Spinal cord (tissue), 10 donors: ENCODE results near the gene RASSF5. TPM values are rescaled to one million over a fixed set of nuclear protein-coding genes. Genes with fewer than 3 reads are reported as not detected.

Source experiments
- DNase-seq, 6 donors: peaks; one replicate each; pipeline versions ENCODE4 v3.0.0 to v3.0.0-alpha.2; 2013 to 2015; ENCODE audit warnings: low spot score in 6 of 6, low read depth in 4 of 6
- H3K27ac ChIP-seq: one replicate; pipeline ENCODE4 v1.5.1; 2013; ENCODE audit warnings: low read depth, low read length, control low read depth
- H3K27me3 ChIP-seq: one replicate; pipeline ENCODE4 v1.6.1; 2013; ENCODE audit warnings: low read length; ENCODE audit not compliant: control insufficient read depth, insufficient read depth
- H3K36me3 ChIP-seq: one replicate; pipeline ENCODE4 v1.6.1; 2013; ENCODE audit warnings: low read length; ENCODE audit not compliant: control insufficient read depth, insufficient read depth
- H3K4me1 ChIP-seq: one replicate; pipeline ENCODE4 v1.6.1; 2013; ENCODE audit warnings: low read length; ENCODE audit not compliant: control insufficient read depth, insufficient read depth
- H3K4me3 ChIP-seq: one replicate; pipeline ENCODE4 v1.5.1; 2013; ENCODE audit warnings: low read depth, low read length, control low read depth
- H3K9me3 ChIP-seq: one replicate; pipeline ENCODE4 v1.6.1; 2013; ENCODE audit warnings: low read length; ENCODE audit not compliant: control insufficient read depth, insufficient read depth
- WGBS: methylation state at CpG from one replicate; pipeline ENCODE4 v1.1.5; 2013; ENCODE audit warnings: missing lambda C conversion rate; ENCODE audit not compliant: insufficient coverage; 5-methylcytosine and 5-hydroxymethylcytosine counted together
- polyA plus RNA-seq, 2 donors: library from polyadenylated mRNA; unstranded; fragments of 120-200 nt; gene quantifications; one replicate each; pipeline ENCODE4 v1.2.1, GENCODE V29; 2013; ENCODE audit not compliant: insufficient read length in 2 of 2
- total RNA-seq, 2 donors: library from RNA; depleted of rRNA in 1 of 2; stranded (reverse); fragments of 120-200 nt in 1 of 2; fragments of >200 nt in 1 of 2; gene quantifications; one replicate each; pipeline versions ENCODE4 v1.2.3 to v1.2.4, GENCODE V29; 2013 to 2014
- donor health status: healthy.

Gene RASSF5
- total and polyA plus RNA-seq, 4 donors = 3.2 to 13.7 (median 9.8) TPM

DNA sequence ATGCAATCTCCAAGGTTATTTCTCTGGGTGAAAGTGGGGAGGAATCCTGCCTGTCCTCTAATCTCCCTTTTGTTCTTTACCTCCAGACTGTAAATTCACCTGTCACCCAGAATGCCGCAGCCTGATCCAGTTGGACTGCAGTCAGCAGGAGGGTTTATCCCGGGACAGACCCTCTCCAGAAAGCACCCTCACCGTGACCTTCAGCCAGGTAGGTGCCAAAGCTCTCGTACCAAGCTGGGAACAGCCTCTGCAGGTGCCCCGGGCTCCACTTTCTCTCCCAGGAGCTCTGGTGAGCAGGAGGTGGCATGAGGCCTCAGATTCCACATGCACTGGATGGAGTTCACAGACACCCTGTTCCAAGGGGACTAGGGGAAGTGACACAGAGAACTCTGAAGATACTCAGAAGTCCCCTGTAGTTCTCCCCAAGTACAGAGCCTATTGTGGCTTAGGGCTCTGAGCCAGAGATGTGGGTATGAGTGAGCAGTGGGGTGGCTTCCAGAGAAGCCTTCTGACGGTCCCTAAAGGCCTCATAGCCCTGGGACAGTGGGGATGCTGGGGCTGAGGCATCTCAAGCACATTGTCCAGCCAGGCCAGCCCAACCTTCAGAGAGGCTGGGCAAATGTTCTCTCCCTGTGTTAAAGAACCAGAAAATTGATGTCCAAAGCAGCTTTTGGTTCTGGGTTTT, 30.9 kb downstream of the RASSF5 start:
- Histone ChIP-seq H3K27ac (no peak overlapping the region), H3K4me1 (peaks cover 22% of the 10 kb centered on the region), H3K4me3 (no peak overlapping the region), H3K9me3 (no peaks in the 10 kb centered on the region), H3K36me3 (no peaks in the 10 kb centered on the region), H3K27me3 (peaks cover 2% of the 10 kb centered on the region)
- no peak for DNase-seq
- WGBS = 84% methylated on average over 6 of the region's 6 CpGs

DNA sequence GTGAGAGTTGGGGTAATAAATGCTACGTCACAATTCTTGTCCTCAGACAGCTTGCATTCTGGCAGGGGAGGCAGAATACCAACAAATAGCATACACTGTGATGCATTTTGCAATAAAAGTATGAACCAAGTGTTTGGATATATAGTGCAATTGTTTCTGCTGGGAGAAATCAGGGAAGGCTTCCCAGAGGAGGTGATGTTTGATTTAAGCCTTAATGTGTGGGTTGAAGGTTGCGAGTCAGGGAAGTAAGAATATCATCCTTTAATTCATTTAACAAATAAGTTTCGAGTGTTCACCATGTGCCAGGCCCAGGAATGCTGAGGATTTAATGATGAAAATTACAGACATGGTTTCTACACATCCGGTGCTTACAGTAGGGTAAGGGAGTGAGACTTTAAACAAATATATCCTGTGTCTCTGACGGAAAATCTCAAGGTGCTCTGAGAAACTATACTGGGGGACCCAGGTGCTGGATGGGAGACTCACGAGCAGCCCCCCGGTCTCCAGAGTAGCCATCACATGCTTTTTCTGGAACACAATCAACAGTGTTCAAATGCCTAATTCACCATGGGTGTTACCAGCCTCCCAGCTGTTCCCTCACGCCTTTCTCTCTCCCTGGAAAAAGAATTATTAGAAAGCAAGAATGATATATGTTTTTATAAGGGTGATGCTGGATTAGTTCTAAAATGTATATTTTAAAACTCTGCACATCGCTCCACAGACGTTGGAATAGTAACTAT, 31.7 kb downstream of the RASSF5 start:
- DNase-seq = no peak
- 85% methylated on average over 5 of the region's 10 CpGs for WGBS
- H3K36me3 ChIP-seq = no peaks in the 10 kb centered on the region
- peaks cover 2% of the 10 kb centered on the region for H3K27me3 ChIP-seq
- H3K9me3 ChIP-seq = no peaks in the 10 kb centered on the region
- H3K4me1 ChIP-seq = peaks cover 22% of the 10 kb centered on the region
- no peak overlapping the region for H3K4me3 ChIP-seq
- H3K27ac ChIP-seq = peak overlapping the region; percentile 65

DNA sequence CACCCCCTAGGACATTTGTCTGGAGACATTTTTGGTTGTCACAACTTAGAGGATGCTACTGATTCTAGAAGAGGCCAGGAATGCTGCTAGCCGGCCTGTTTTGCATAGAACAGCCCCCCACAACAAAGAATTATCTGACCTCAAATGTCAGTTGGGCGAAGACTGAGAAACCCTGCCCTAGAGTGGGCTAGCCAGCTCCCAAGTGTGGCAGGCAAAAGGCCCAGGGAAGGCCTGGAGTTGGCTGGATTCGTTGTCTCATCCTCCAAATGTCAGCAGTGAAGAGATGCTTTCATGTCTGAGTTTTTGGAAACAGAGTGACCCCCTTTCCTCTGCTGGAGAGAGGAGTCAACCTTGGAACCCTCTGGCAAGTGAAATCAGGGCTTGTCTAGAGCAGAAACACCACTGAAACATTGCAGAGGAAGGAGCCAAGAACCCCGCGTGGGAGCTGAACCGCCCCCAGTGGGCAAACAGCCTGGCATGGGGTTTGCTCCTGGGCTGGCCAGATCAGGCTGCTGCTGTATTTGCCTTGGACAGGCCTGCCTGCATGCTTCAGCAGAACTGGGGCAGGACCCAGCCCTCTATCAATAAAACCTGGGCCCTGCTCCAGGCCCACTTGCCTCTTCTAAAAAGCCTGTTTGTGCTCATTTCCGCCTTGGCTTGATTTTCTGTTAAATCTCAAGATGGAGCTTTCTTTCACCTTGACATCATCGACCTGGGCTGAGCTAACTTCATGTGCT, 32.9 kb downstream of the RASSF5 start:
- H3K36me3 ChIP-seq = no peaks in the 10 kb centered on the region
- H3K9me3 ChIP-seq = no peaks in the 10 kb centered on the region
- H3K4me1 ChIP-seq = peaks cover 23% of the 10 kb centered on the region
- 31% methylated on average over 6 of the region's 8 CpGs for WGBS
- peak overlapping the region; percentile 65 for H3K27ac ChIP-seq
- DNase-seq = peak in 5 of 6 donors; percentile 17 to 77 (median 29)
- H3K27me3 ChIP-seq = peaks cover 2% of the 10 kb centered on the region
- H3K4me3 ChIP-seq = no peak overlapping the region

DNA sequence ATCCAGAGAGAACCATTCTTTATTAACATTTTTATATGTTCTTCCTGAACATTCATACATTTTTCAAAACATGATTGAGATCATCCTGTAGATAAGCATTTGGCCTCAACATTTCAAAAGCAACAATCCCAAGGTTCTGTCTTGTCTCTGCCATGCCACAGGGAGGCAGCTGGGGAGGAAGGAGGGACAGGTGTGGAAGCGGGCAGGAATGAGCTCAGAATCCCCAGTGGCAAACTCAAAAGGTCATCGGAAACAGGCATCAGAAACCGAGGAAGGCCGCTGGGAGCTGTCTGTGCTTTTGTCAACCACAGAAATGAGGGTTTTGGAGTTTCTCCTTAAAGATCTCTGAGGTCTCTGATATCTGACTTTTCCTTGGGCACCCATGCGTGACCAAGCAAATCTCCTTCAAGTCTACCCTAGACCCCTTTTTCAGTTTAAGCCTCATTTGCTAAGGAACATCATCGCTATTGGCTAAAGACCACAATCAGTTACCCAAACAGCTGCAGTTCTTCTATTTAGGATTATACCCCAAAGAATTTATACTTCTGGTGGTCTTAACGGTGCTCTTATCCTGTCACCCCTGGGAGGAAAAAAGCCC, 34.0 kb downstream of the RASSF5 start:
- no peak overlapping the region for H3K4me3 ChIP-seq
- DNase-seq = no peak
- H3K27ac ChIP-seq = no peak overlapping the region
- no peaks in the 10 kb centered on the region for H3K36me3 ChIP-seq
- H3K27me3 ChIP-seq = peaks cover 2% of the 10 kb centered on the region
- peaks cover 23% of the 10 kb centered on the region for H3K4me1 ChIP-seq
- H3K9me3 ChIP-seq = no peaks in the 10 kb centered on the region
- WGBS = 98% methylated on average over 6 of the region's 7 CpGs

DNA sequence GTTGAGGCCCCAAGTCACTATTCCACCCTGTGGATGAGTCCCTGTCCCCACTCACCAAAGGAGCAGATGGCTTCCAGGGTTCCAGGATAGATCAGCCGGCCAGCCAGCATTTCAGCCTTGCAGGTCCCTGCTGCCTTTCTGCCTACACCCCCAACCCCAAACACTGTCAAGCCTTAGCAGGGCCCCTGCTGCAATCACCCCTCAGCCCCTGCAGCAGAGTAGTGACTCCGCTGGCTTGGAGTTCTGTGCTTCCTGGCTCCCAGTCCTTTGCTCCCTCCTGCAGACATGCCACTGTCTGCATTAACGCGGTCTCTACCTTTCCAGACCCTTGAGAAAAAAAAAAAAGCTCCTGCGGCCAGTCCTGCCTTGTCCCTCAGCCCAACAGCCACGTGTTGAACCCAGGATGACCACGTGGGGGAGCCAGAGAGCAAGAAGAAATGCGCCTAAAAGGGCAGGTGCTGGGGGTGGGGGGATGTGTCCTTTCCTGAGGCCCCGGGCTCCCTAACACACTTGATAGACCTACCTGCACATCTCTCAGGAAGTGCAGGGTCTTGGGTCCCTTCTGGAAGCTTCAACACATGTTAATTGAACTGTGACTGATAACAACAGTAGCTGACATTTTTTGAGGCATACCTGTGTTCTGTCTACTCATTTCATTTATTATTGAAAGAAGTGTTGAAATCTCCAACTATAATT, 37.4 kb downstream of the RASSF5 start:
- Histone ChIP-seq H3K36me3 (no peaks in the 10 kb centered on the region), H3K4me1 (peaks cover 16% of the 10 kb centered on the region), H3K4me3 (no peak overlapping the region), H3K27ac (no peak overlapping the region), H3K9me3 (no peaks in the 10 kb centered on the region), H3K27me3 (no peaks in the 10 kb centered on the region)
- 30% methylated on average over 3 of the region's 9 CpGs for WGBS
- peak in 4 of 6 donors; percentile 48 to 79 (median 64) for DNase-seq

DNA sequence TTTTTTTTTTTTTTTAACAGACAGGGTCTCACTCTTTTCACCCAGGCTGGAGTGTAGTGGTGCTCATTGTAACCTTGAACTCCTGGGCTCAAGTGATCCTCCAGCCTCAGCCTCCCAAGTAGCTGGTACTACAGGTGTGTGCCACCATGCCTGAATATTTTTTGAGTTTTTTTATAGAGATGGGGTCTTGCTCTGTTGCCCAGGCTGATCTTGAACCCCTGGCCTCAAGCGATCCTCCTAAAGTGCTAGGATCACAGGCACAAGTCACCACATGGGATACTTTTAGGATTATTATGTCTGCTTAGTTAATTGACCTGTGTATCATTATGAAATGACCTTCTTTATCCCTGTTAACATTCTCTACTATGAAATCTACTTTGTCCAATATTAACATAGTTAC, 38.0 kb downstream of the RASSF5 start:
- 100% methylated on average over 1 of the region's 1 CpG for WGBS

DNA sequence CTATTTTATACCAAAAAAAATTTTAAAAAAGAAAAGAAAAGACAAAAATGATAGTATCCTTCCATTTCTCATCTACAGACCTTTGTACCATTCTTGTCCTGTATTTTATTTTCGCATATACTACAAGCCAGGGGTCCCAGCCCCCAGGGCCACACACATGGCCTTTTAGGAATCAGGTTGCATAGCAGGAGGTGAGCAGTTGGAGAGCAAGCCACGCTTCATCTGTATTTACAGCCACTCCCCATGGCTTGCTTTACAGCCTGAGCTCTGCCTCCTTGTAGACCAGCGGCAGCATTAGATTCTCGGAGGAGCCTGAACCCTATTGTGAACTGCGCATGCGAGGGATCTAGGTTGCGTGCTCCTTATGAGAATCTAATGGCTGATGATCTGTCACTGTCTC, 39.8 kb downstream of the RASSF5 start:
- no peaks in the 10 kb centered on the region for H3K9me3 ChIP-seq
- no peak overlapping the region for H3K27ac ChIP-seq
- WGBS = 41% methylated on average over 6 of the region's 7 CpGs
- no peak for DNase-seq
- no peaks in the 10 kb centered on the region for H3K36me3 ChIP-seq
- H3K27me3 ChIP-seq = no peaks in the 10 kb centered on the region
- H3K4me1 ChIP-seq = peaks cover 4% of the 10 kb centered on the region
- H3K4me3 ChIP-seq = no peak overlapping the region

More for the DNA sequence above, 38.0 kb downstream of the RASSF5 start:
- Histone ChIP-seq H3K9me3 (no peaks in the 10 kb centered on the region), H3K4me1 (peaks cover 10% of the 10 kb centered on the region), H3K27ac (no peak overlapping the region), H3K27me3 (no peaks in the 10 kb centered on the region), H3K4me3 (no peak overlapping the region), H3K36me3 (no peaks in the 10 kb centered on the region)
- no peak for DNase-seq

DNA sequence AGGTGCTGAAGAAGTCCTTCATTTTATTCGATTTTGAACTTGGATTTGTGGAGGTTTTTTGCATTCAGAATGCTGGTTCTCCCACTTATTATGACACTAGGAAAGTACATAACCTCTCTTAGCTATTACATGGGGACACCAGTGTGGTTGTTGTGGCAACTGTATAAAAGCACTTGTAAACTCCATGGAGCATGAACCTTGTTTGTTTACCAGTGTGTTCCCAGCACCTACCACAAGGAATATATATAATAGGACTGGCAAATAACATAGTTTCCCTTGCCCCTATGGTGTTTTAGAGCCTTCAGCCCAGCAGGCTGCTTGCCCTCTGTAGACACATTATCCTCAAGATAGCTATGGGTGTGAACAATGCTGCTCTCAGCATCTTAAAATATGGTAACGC, 43.1 kb downstream of the RASSF5 start:
- Histone ChIP-seq H3K36me3 (no peaks in the 10 kb centered on the region), H3K27me3 (no peaks in the 10 kb centered on the region), H3K9me3 (no peaks in the 10 kb centered on the region), H3K4me1 (peaks cover under 1% of the 10 kb centered on the region), H3K4me3 (no peak overlapping the region), H3K27ac (no peak overlapping the region)
- DNase-seq = no peak
- 75% methylated on average over 1 of the region's 2 CpGs for WGBS
